H9 (cell line): ENCODE measurements around the gene TMPRSS3. TPM values are rescaled to one million over a fixed set of nuclear protein-coding genes. Genes with fewer than 3 reads are reported as not detected.

ENCODE experiments used
- DNase-seq: peaks from one replicate; pipeline ENCODE4 v3.0.0-alpha.2; 2017
- H2AFZ ChIP-seq: one replicate; pipeline ENCODE4 v1.6.1; 2013; ENCODE audit warnings: mild to moderate bottlenecking, low read length, control low read depth, moderate library complexity
- H2AK5ac ChIP-seq: 2 replicates; pipeline ENCODE4 v1.6.1; 2013; ENCODE audit warnings: low read length, control low read depth, mixed read lengths; ENCODE audit not compliant: insufficient read length
- H2BK120ac ChIP-seq: one replicate; pipeline ENCODE4 v1.6.1; 2013; ENCODE audit warnings: low read depth, mild to moderate bottlenecking, low read length, control low read depth, inconsistent platforms; ENCODE audit not compliant: poor library complexity, severe bottlenecking
- H2BK12ac ChIP-seq: 2 replicates; pipeline ENCODE4 v1.6.1; 2013; ENCODE audit warnings: low read length, control low read depth, mixed read lengths, low read depth; ENCODE audit not compliant: insufficient read length
- H2BK15ac ChIP-seq: 2 replicates; pipeline ENCODE4 v1.6.1; 2013; ENCODE audit warnings: low read depth, low read length, control low read depth
- H2BK20ac ChIP-seq: one replicate; pipeline ENCODE4 v1.6.1; 2013; ENCODE audit warnings: low read depth, mild to moderate bottlenecking, low read length, control low read depth, inconsistent platforms; ENCODE audit not compliant: poor library complexity, severe bottlenecking
- H2BK5ac ChIP-seq: 2 replicates; pipeline ENCODE4 v1.6.1; 2013; ENCODE audit warnings: low read length, control low read depth, mixed read lengths; ENCODE audit not compliant: insufficient read length
- H3K14ac ChIP-seq: 2 replicates; pipeline ENCODE4 v1.6.1; 2013; ENCODE audit warnings: low read length, control low read depth; ENCODE audit not compliant: insufficient read depth
- H3K18ac ChIP-seq: 2 replicates; pipeline ENCODE4 v1.6.1; 2013; ENCODE audit warnings: low read depth, mild to moderate bottlenecking, mixed read lengths, low read length, control low read depth; ENCODE audit not compliant: insufficient read length
- H3K23ac ChIP-seq: 2 replicates; pipeline ENCODE4 v1.6.1; 2013; ENCODE audit warnings: low read length, control low read depth, mixed read lengths, low read depth; ENCODE audit not compliant: insufficient read length
- H3K23me2 ChIP-seq: 2 replicates; pipeline ENCODE4 v1.6.1; 2013; ENCODE audit warnings: low read depth, mild to moderate bottlenecking, mixed read lengths, low read length, control low read depth; ENCODE audit not compliant: insufficient read length, poor library complexity, severe bottlenecking
- H3K27ac ChIP-seq: 2 replicates; pipeline ENCODE4 v1.5.1; 2013; ENCODE audit warnings: low read length, control low read depth, mixed read lengths, low read depth; ENCODE audit not compliant: insufficient read length
- H3K27me3 ChIP-seq: 2 replicates; pipeline ENCODE4 v1.6.1; 2013; ENCODE audit warnings: low read length, control low read depth, inconsistent platforms; ENCODE audit not compliant: insufficient read depth
- H3K4ac ChIP-seq: 2 replicates; pipeline ENCODE4 v1.6.1; 2013; ENCODE audit warnings: low read depth, mild to moderate bottlenecking, control low read depth, inconsistent platforms, low read length, moderate library complexity
- H3K4me1 ChIP-seq: 2 replicates; pipeline ENCODE4 v1.6.1; 2013; ENCODE audit warnings: low read length, control low read depth, inconsistent platforms; ENCODE audit not compliant: insufficient read depth
- H3K4me2 ChIP-seq: 2 replicates; pipeline ENCODE4 v1.6.1; 2013; ENCODE audit warnings: low read length, control low read depth, mixed read lengths; ENCODE audit not compliant: insufficient read length, insufficient read depth
- H3K56ac ChIP-seq: 2 replicates; pipeline ENCODE4 v1.6.1; 2013; ENCODE audit warnings: low read depth, mild to moderate bottlenecking, mixed read lengths, low read length, control low read depth; ENCODE audit not compliant: insufficient read length
- H3K79me1 ChIP-seq: 2 replicates; pipeline ENCODE4 v1.6.1; 2013; ENCODE audit warnings: low read depth, mild to moderate bottlenecking, moderate library complexity, low read length, control low read depth, inconsistent platforms; ENCODE audit not compliant: insufficient read depth, poor library complexity, severe bottlenecking
- H3K79me2 ChIP-seq: 2 replicates; pipeline ENCODE4 v1.6.1; 2013; ENCODE audit warnings: low read length, control low read depth, inconsistent platforms; ENCODE audit not compliant: insufficient read depth
- H3K9ac ChIP-seq: 2 replicates; pipeline ENCODE4 v1.6.1; 2013; ENCODE audit warnings: low read length, control low read depth, mixed read lengths; ENCODE audit not compliant: insufficient read length; ENCODE audit errors: extremely low read depth
- H3K9me3 ChIP-seq: one replicate; pipeline ENCODE4 v1.6.1; 2013; ENCODE audit warnings: low read depth, low read length, inconsistent platforms; ENCODE audit not compliant: control insufficient read depth
- H3T11ph ChIP-seq: one replicate; pipeline ENCODE4 v1.6.1; 2013; ENCODE audit warnings: mild to moderate bottlenecking, low read length, control low read depth, inconsistent platforms
- H4K20me1 ChIP-seq: one replicate; pipeline ENCODE4 v1.6.1; 2013; ENCODE audit not compliant: control insufficient read depth, insufficient read length, insufficient read depth
- H4K5ac ChIP-seq: 2 replicates; pipeline ENCODE4 v1.6.1; 2013; ENCODE audit warnings: low read depth, mild to moderate bottlenecking, mixed read lengths, low read length, control low read depth; ENCODE audit not compliant: insufficient read length
- H4K8ac ChIP-seq: replicated peaks from 2 replicates; pipeline ENCODE4 v1.6.1; 2013; ENCODE audit warnings: low read length, control low read depth, mixed read lengths, low read depth; ENCODE audit not compliant: insufficient read length
- H4K91ac ChIP-seq: 2 replicates; pipeline ENCODE4 v1.6.1; 2013; ENCODE audit warnings: low read depth, mild to moderate bottlenecking, moderate library complexity, mixed read lengths, low read length, control low read depth; ENCODE audit not compliant: insufficient read length
- H3K27ac Mint-ChIP-seq, 3 experiments: 2 replicates in 2 of 3; 3 replicates in 1 of 3; pipeline ENCODE4 v1.8.0; 2020 to 2021; ENCODE audit warnings: mixed read lengths in 3 of 3, mild to moderate bottlenecking in 1 of 3, moderate library complexity in 1 of 3
- H3K27me3 Mint-ChIP-seq: 2 replicates; pipeline ENCODE4 v1.8.0; 2021; ENCODE audit warnings: low read depth, mild to moderate bottlenecking, moderate library complexity, mixed read lengths
- H3K36me3 Mint-ChIP-seq, 3 experiments: 2 replicates in 2 of 3; 3 replicates in 1 of 3; pipeline ENCODE4 v1.8.0; 2020 to 2021; ENCODE audit warnings: low read depth in 3 of 3, mixed read lengths in 3 of 3; ENCODE audit not compliant: insufficient read depth in 1 of 3
- H3K4me1 Mint-ChIP-seq, 2 experiments: 2 replicates each; pipeline ENCODE4 v1.8.0; 2020; ENCODE audit warnings: mixed read lengths in 2 of 2
- H3K4me3 Mint-ChIP-seq, 2 experiments: 2 replicates in 1 of 2; 3 replicates in 1 of 2; pipeline ENCODE4 v1.8.0; 2020 to 2021; ENCODE audit warnings: mild to moderate bottlenecking in 2 of 2, mixed read lengths in 2 of 2, moderate library complexity in 1 of 2
- H3K9me3 Mint-ChIP-seq, 2 experiments: 2 replicates in 1 of 2; 3 replicates in 1 of 2; pipeline ENCODE4 v1.8.0; 2020; ENCODE audit warnings: mild to moderate bottlenecking in 2 of 2, mixed read lengths in 2 of 2, moderate library complexity in 1 of 2
- WGBS: extraction: QIAGEN DNeasy Blood & Tissue Kit; methylation state at CpG from one replicate; pipeline ENCODE4 v1.1.7; 2013; ENCODE audit warnings: missing lambda C conversion rate, low lambda C conversion rate, mixed read lengths; ENCODE audit not compliant: insufficient read length; ENCODE audit errors: extremely low coverage; 5-methylcytosine and 5-hydroxymethylcytosine counted together
- total RNA-seq: library from RNA; stranded (reverse); gene quantifications from 2 replicates; pipeline ENCODE4 v1.2.1, GENCODE V29; 2021
- TF ChIP-seq, protein P1 (sequence below): fragments of 200-600 bp; sonication (generic); conservative IDR thresholded peaks from 3 replicates; pipeline ENCODE4 v1.8.0; 2021; ENCODE audit warnings: antibody characterized with exemption, mild to moderate bottlenecking

Gene TMPRSS3
- total RNA-seq, 1 experiment from 2014 or later = 0.31 TPM

GRCh38 chr21:42348762-42349161 lies 47.1 kb downstream of the TMPRSS3 start:
- H3K4me3 Mint-ChIP-seq = no peak overlapping the region
- no peak overlapping the region for H3K9ac ChIP-seq
- H3K56ac ChIP-seq = no peak overlapping the region
- peaks cover 5 to 6% of the 10 kb centered on the region in 2 experiments; a peak in 2 of 4 replicates for H3K4me1 Mint-ChIP-seq
- H4K20me1 ChIP-seq = no peaks in the 10 kb centered on the region
- H4K5ac ChIP-seq = no peak overlapping the region
- H2BK12ac ChIP-seq = no peak overlapping the region
- H4K8ac ChIP-seq = no peak overlapping the region
- H2BK15ac ChIP-seq = no peak overlapping the region
- H2AK5ac ChIP-seq = no peak overlapping the region
- H3K27ac Mint-ChIP-seq = no peak overlapping the region
- H3K27me3 ChIP-seq = no peaks in the 10 kb centered on the region
- no peak overlapping the region for H2BK120ac ChIP-seq
- no peaks in the 10 kb centered on the region for H3K79me1 ChIP-seq
- H3K4ac ChIP-seq = no peak overlapping the region
- no peak overlapping the region for H3K4me2 ChIP-seq
- H3T11ph ChIP-seq = no peak overlapping the region
- H2AFZ ChIP-seq = no peak overlapping the region
- H3K23me2 ChIP-seq = no peaks in the 10 kb centered on the region
- no peak overlapping the region for H3K14ac ChIP-seq
- no peak overlapping the region for H3K27ac ChIP-seq
- H3K27me3 Mint-ChIP-seq = peaks cover 4% of the 10 kb centered on the region
- no peaks in the 10 kb centered on the region; a peak in 1 of 7 replicates for H3K36me3 Mint-ChIP-seq
- H3K23ac ChIP-seq = no peak overlapping the region
- TF ChIP-seq, protein P1, sequence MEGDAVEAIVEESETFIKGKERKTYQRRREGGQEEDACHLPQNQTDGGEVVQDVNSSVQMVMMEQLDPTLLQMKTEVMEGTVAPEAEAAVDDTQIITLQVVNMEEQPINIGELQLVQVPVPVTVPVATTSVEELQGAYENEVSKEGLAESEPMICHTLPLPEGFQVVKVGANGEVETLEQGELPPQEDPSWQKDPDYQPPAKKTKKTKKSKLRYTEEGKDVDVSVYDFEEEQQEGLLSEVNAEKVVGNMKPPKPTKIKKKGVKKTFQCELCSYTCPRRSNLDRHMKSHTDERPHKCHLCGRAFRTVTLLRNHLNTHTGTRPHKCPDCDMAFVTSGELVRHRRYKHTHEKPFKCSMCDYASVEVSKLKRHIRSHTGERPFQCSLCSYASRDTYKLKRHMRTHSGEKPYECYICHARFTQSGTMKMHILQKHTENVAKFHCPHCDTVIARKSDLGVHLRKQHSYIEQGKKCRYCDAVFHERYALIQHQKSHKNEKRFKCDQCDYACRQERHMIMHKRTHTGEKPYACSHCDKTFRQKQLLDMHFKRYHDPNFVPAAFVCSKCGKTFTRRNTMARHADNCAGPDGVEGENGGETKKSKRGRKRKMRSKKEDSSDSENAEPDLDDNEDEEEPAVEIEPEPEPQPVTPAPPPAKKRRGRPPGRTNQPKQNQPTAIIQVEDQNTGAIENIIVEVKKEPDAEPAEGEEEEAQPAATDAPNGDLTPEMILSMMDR = no peak
- no peak overlapping the region for H2BK20ac ChIP-seq
- no peak for DNase-seq
- no peaks in the 10 kb centered on the region; a peak in 3 of 5 replicates for H3K9me3 Mint-ChIP-seq
- no CpG with 5 or more reads among the region's 2 CpGs for WGBS
- no peak overlapping the region for H2BK5ac ChIP-seq
- no peaks in the 10 kb centered on the region for H3K79me2 ChIP-seq
- no peaks in the 10 kb centered on the region for H3K9me3 ChIP-seq
- H3K18ac ChIP-seq = no peak overlapping the region
- H3K4me1 ChIP-seq = no peaks in the 10 kb centered on the region
- no peak overlapping the region for H4K91ac ChIP-seq
